Upper lobe of left lung (tissue), 4 donors: ENCODE results near the gene SMDT1.
"Not testable (repeated sequence)": the region's sequence is repeated elsewhere in the genome, so short reads cannot be mapped to it uniquely, and the experiment has no call there.

Source experiments
- CTCF ChIP-seq, 6 experiments: fragments of 450-650 bp in 4 of 6; fragments of 200-600 bp in 2 of 6; sonication (generic) in 2 of 6; IDR thresholded peaks; one replicate each; pipeline ENCODE4 v1.5.1; 2016 to 2019; ENCODE audit warnings: antibody characterized with exemption in 6 of 6
- EP300 ChIP-seq, 4 donors: sonication (generic); formaldehyde crosslinking; IDR thresholded peaks; one replicate each; pipeline ENCODE4 v1.5.1; 2017; ENCODE audit warnings: antibody characterized with exemption in 4 of 4, control low read depth in 2 of 4
- POLR2A ChIP-seq, 4 donors: fragments of 450-650 bp; IDR thresholded peaks; one replicate each; pipeline ENCODE4 v1.5.1; 2016 to 2017; ENCODE audit warnings: antibody characterized with exemption in 4 of 4, mild to moderate bottlenecking in 2 of 4

GRCh38 chr22:42128007-42128406 is 48.5 kb downstream of the SMDT1 start:
- TF ChIP-seq CTCF, POLR2A, EP300 (IDR thresholded peaks at IDR 0.05): not testable (repeated sequence)
